Mesenchymal stem cell (in vitro differentiated cells and primary cell): ENCODE measurements around the gene ANKRD27.

ENCODE experiments used
- DNase-seq: peaks from one replicate; pipeline ENCODE4 v3.0.0-alpha.2; 2013
- H2AFZ ChIP-seq: one replicate; pipeline ENCODE4 v1.6.1; 2013; ENCODE audit warnings: low read depth, mild to moderate bottlenecking, control low read depth, inconsistent platforms, low read length, moderate library complexity
- H2AK5ac ChIP-seq: 2 replicates; pipeline ENCODE4 v1.6.1; 2013; ENCODE audit warnings: low read length, moderate library complexity, mild to moderate bottlenecking, inconsistent platforms; ENCODE audit not compliant: severe bottlenecking
- H2BK120ac ChIP-seq: one replicate; pipeline ENCODE4 v1.6.1; 2013; ENCODE audit warnings: low read depth, mild to moderate bottlenecking, inconsistent platforms, low read length, moderate library complexity
- H2BK12ac ChIP-seq, 2 experiments: one replicate each; pipeline ENCODE4 v1.6.1; 2013; ENCODE audit warnings: inconsistent platforms in 2 of 2, low read length in 2 of 2, mild to moderate bottlenecking in 2 of 2, moderate library complexity in 2 of 2, control low read depth in 1 of 2
- H2BK15ac ChIP-seq: one replicate; pipeline ENCODE4 v1.6.1; 2013; ENCODE audit warnings: mild to moderate bottlenecking, low read depth, inconsistent platforms; ENCODE audit not compliant: poor library complexity, severe bottlenecking
- H2BK5ac ChIP-seq: 2 replicates; pipeline ENCODE4 v1.6.1; 2013; ENCODE audit warnings: low read depth, mild to moderate bottlenecking, low read length, control low read depth, inconsistent platforms; ENCODE audit not compliant: poor library complexity, severe bottlenecking
- H3K14ac ChIP-seq, 2 experiments: one replicate each; pipeline ENCODE4 v1.6.1; 2013; ENCODE audit warnings: inconsistent platforms in 2 of 2, low read length in 2 of 2, control low read depth in 1 of 2, mild to moderate bottlenecking in 1 of 2, moderate library complexity in 1 of 2
- H3K18ac ChIP-seq, 2 experiments: one replicate each; pipeline ENCODE4 v1.6.1; 2013; ENCODE audit warnings: inconsistent platforms in 2 of 2, low read length in 2 of 2, control low read depth in 1 of 2, low read depth in 1 of 2, mild to moderate bottlenecking in 1 of 2
- H3K23ac ChIP-seq, 2 experiments: one replicate each; pipeline ENCODE4 v1.6.1; 2013; ENCODE audit warnings: inconsistent platforms in 2 of 2, low read length in 2 of 2, mild to moderate bottlenecking in 2 of 2, moderate library complexity in 2 of 2, control low read depth in 1 of 2
- H3K27ac ChIP-seq: 2 replicates; pipeline ENCODE4 v1.5.1; 2013; ENCODE audit warnings: mild to moderate bottlenecking, moderate library complexity, low read length, control low read depth, inconsistent platforms; ENCODE audit not compliant: poor library complexity, severe bottlenecking
- H3K27me3 ChIP-seq, 2 experiments: 2 replicates each; pipeline versions ENCODE4 v1.6.1 to v1.7.0; 2013; ENCODE audit warnings: low read length in 2 of 2, mild to moderate bottlenecking in 2 of 2, moderate library complexity in 2 of 2, control low read depth in 1 of 2, inconsistent platforms in 1 of 2; ENCODE audit not compliant: control insufficient read depth in 1 of 2, insufficient read depth in 1 of 2
- H3K36me3 ChIP-seq, 2 experiments: 2 replicates each; pipeline versions ENCODE4 v1.6.1 to v1.7.0; 2013; ENCODE audit warnings: low read length in 2 of 2, control low read depth in 1 of 2, inconsistent platforms in 1 of 2, low read depth in 1 of 2, mild to moderate bottlenecking in 1 of 2; ENCODE audit not compliant: insufficient read depth in 2 of 2, control insufficient read depth in 1 of 2
- H3K4ac ChIP-seq, 2 experiments: one replicate each; pipeline ENCODE4 v1.6.1; 2013; ENCODE audit warnings: inconsistent platforms in 2 of 2, low read length in 2 of 2, mild to moderate bottlenecking in 2 of 2, moderate library complexity in 2 of 2, control low read depth in 1 of 2, low read depth in 1 of 2
- H3K4me1 ChIP-seq: 2 replicates; pipeline ENCODE4 v1.6.1; 2013; ENCODE audit warnings: low read depth, low read length, control low read depth; ENCODE audit not compliant: control insufficient read depth, insufficient read depth
- H3K4me2 ChIP-seq: 2 replicates; pipeline ENCODE4 v1.6.1; 2013; ENCODE audit warnings: low read length, mild to moderate bottlenecking, inconsistent platforms; ENCODE audit not compliant: poor library complexity, severe bottlenecking
- H3K4me3 ChIP-seq, 2 experiments: 2 replicates each; pipeline versions ENCODE4 v1.5.1 to v1.7.0; 2013; ENCODE audit warnings: low read length in 2 of 2, mild to moderate bottlenecking in 2 of 2, control low read depth in 1 of 2, low read depth in 1 of 2; ENCODE audit not compliant: insufficient read depth in 1 of 2
- H3K79me1 ChIP-seq: replicated peaks from 2 replicates; pipeline ENCODE4 v1.6.1; 2013; ENCODE audit warnings: mild to moderate bottlenecking, control low read depth, low read length, inconsistent platforms; ENCODE audit not compliant: poor library complexity, severe bottlenecking
- H3K9ac ChIP-seq: 2 replicates; pipeline ENCODE4 v1.7.0; 2013; ENCODE audit warnings: mild to moderate bottlenecking, low read length, moderate library complexity
- H3K9me3 ChIP-seq: 2 replicates; pipeline ENCODE4 v1.7.0; 2013; ENCODE audit warnings: mild to moderate bottlenecking, low read length; ENCODE audit not compliant: control insufficient read depth
- H4K8ac ChIP-seq: one replicate; pipeline ENCODE4 v1.6.1; 2013; ENCODE audit warnings: inconsistent platforms, mild to moderate bottlenecking, low read length, moderate library complexity
- H4K91ac ChIP-seq: one replicate; pipeline ENCODE4 v1.6.1; 2013; ENCODE audit warnings: mild to moderate bottlenecking, low read length, inconsistent platforms
- WGBS: methylation state at CpG from one replicate; pipeline ENCODE4 v1.1.7; 2013; ENCODE audit warnings: mixed read lengths; 5-methylcytosine and 5-hydroxymethylcytosine counted together

The ANKRD27 gene

DNA sequence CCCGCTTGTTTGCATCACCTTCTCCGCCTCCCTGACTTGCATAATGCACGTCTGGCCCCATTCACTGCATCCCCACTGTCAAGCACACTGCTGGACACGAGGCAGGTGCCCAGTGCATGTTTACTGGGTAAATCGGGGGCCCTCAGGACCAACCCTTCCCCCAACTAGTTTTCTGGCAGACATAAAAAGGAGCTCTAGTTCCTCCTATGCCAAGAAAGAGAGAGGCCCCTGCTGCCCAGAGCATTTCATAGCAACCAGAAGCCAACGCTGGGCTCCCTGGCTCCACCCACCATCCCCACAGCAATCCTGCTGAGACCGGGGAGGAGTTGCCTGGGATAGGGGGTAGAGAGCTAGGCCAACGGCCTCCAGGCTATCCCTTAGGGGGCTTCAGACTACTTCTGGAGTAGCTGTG lies 23.2 kb downstream of the ANKRD27 start:
- Histone ChIP-seq H3K36me3 (peaks cover 53 to 57% of the 10 kb centered on the region in 2 experiments), H3K4me3 (no peak overlapping the region), H4K8ac (no peak overlapping the region), H3K27ac (no peak overlapping the region), H3K79me1 (peaks cover 42% of the 10 kb centered on the region), H2AK5ac (no peak overlapping the region), H3K9ac (no peak overlapping the region), H3K4me2 (peak overlapping the region; percentile 36), H3K4ac (no peak overlapping the region), H3K23ac (no peak overlapping the region), H2BK5ac (no peak overlapping the region), H2BK12ac (peak overlapping the region in 1 of 2 experiments; percentile 42), H3K14ac (no peak overlapping the region), H3K18ac (peak overlapping the region in 1 of 2 experiments; percentile 21), H2BK120ac (no peak overlapping the region), H3K27me3 (no peaks in the 10 kb centered on the region), H3K9me3 (no peaks in the 10 kb centered on the region), H3K4me1 (peaks cover 6% of the 10 kb centered on the region), H2AFZ (no peak overlapping the region), H4K91ac (no peak overlapping the region), H2BK15ac (no peak overlapping the region)
- WGBS, result 64% methylated on average over 7 of the region's 8 CpGs
- no peak for DNase-seq

DNA sequence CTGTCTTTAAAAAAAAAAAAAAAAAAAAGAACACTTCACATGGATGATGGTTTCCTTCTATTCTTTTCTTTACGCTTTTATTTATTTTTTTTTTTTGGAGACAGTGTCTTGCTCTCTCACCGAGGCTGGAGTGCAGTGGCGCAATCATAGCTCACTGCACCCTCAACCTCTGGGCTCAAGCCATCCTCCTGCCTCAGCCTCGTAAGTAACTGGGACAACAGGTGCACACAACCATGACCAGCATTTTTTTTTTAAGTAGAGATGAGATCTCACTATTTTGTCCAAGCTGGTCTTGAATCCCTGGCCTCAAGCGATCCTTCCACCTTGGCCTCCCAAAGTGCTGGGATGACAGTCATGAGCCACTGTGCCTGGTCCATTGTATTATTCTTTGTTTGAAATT lies 24.3 kb downstream of the ANKRD27 start:
- WGBS, result 96% methylated on average over 4 of the region's 5 CpGs
- Histone ChIP-seq H2AK5ac (no peak overlapping the region), H3K4me2 (no peak overlapping the region), H3K23ac (no peak overlapping the region), H3K27ac (no peak overlapping the region), H2BK5ac (no peak overlapping the region), H3K36me3 (peaks cover 51 to 55% of the 10 kb centered on the region in 2 experiments), H3K4me1 (peaks cover 6% of the 10 kb centered on the region), H2BK15ac (no peak overlapping the region), H3K18ac (no peak overlapping the region), H3K27me3 (no peaks in the 10 kb centered on the region), H3K9me3 (no peaks in the 10 kb centered on the region), H4K91ac (no peak overlapping the region), H2BK120ac (no peak overlapping the region), H3K9ac (no peak overlapping the region), H3K4ac (no peak overlapping the region), H2BK12ac (no peak overlapping the region), H3K14ac (no peak overlapping the region), H2AFZ (no peak overlapping the region), H3K79me1 (peaks cover 44% of the 10 kb centered on the region), H4K8ac (no peak overlapping the region), H3K4me3 (no peak overlapping the region)
- no peak for DNase-seq

GRCh38 chr19:32649751-32650150 lies 25.2 kb downstream of the ANKRD27 start:
- no peak overlapping the region for H4K91ac ChIP-seq
- H3K23ac ChIP-seq, result no peak overlapping the region
- H3K9ac ChIP-seq, result no peak overlapping the region
- WGBS, result 93% methylated on average over 7 of the region's 11 CpGs
- H2BK15ac ChIP-seq, result no peak overlapping the region
- H2BK12ac ChIP-seq, result no peak overlapping the region
- no peak overlapping the region for H2AK5ac ChIP-seq
- H3K4ac ChIP-seq, result no peak overlapping the region
- peaks cover 38% of the 10 kb centered on the region for H3K79me1 ChIP-seq
- no peak overlapping the region for H3K18ac ChIP-seq
- no peak for DNase-seq
- no peak overlapping the region for H3K4me2 ChIP-seq
- H2BK120ac ChIP-seq, result no peak overlapping the region
- H3K36me3 ChIP-seq, result peaks cover 43 to 48% of the 10 kb centered on the region in 2 experiments
- no peak overlapping the region for H2BK5ac ChIP-seq
- H3K14ac ChIP-seq, result no peak overlapping the region
- H2AFZ ChIP-seq, result no peak overlapping the region
- H3K27me3 ChIP-seq, result no peaks in the 10 kb centered on the region
- H3K27ac ChIP-seq, result no peak overlapping the region
- peaks cover 6% of the 10 kb centered on the region for H3K4me1 ChIP-seq
- H4K8ac ChIP-seq, result no peak overlapping the region
- H3K9me3 ChIP-seq, result no peaks in the 10 kb centered on the region
- no peak overlapping the region for H3K4me3 ChIP-seq

GRCh38 chr19:32647361-32647760 lies 27.6 kb downstream of the ANKRD27 start:
- no peak overlapping the region for H3K9ac ChIP-seq
- no peaks in the 10 kb centered on the region for H3K27me3 ChIP-seq
- no peak overlapping the region for H4K91ac ChIP-seq
- no peak overlapping the region for H2BK5ac ChIP-seq
- H3K14ac ChIP-seq, result no peak overlapping the region
- no peak overlapping the region for H2BK12ac ChIP-seq
- H3K4me2 ChIP-seq, result no peak overlapping the region
- peaks cover 3% of the 10 kb centered on the region for H3K4me1 ChIP-seq
- no peak overlapping the region for H2BK120ac ChIP-seq
- H3K79me1 ChIP-seq, result peaks cover 33% of the 10 kb centered on the region
- no peak overlapping the region for H3K27ac ChIP-seq
- H3K18ac ChIP-seq, result no peak overlapping the region
- H3K23ac ChIP-seq, result no peak overlapping the region
- no peak overlapping the region for H3K4ac ChIP-seq
- H2AK5ac ChIP-seq, result no peak overlapping the region
- H2BK15ac ChIP-seq, result no peak overlapping the region
- H3K36me3 ChIP-seq, result peaks cover 53 to 62% of the 10 kb centered on the region in 2 experiments
- H3K9me3 ChIP-seq, result no peaks in the 10 kb centered on the region
- H3K4me3 ChIP-seq, result no peak overlapping the region
- H4K8ac ChIP-seq, result no peak overlapping the region
- 93% methylated on average over 8 of the region's 8 CpGs for WGBS
- H2AFZ ChIP-seq, result no peak overlapping the region
- DNase-seq, result no peak
